SK-N-SH (cell line): Measurements from ENCODE around the gene ZC3H12C.

Experiments
- CTCF ChIP-seq: fragments of 200-600 bp; sonication (generic); IDR thresholded peaks from 2 replicates; pipeline ENCODE4 v1.6.1; 2017; ENCODE audit warnings: antibody characterized with exemption, mild to moderate bottlenecking, moderate library complexity
- EZH2phosphoT487 ChIP-seq: fragments of 200-600 bp; sonication (generic); IDR thresholded peaks from 2 replicates; pipeline ENCODE4 v1.6.1; 2017; ENCODE audit warnings: low read depth, mixed run types, mild to moderate bottlenecking, antibody characterized with exemption, moderate library complexity, borderline replicate concordance
- GABPA ChIP-seq: IDR thresholded peaks from 2 replicates; pipeline ENCODE4 v1.4.0; 2012; ENCODE audit warnings: low read depth, mild to moderate bottlenecking
- MAX ChIP-seq: IDR thresholded peaks from 2 replicates; pipeline ENCODE4 v1.4.0; 2012; ENCODE audit warnings: low read depth
- NRF1 ChIP-seq: IDR thresholded peaks from 2 replicates; pipeline ENCODE4 v1.6.1; 2012; ENCODE audit warnings: low read depth, mild to moderate bottlenecking, low read length
- POLR2AphosphoS5 ChIP-seq: IDR thresholded peaks from 2 replicates; pipeline ENCODE4 v1.6.1; 2012; ENCODE audit warnings: low read depth, low read length
- RAD21 ChIP-seq: IDR thresholded peaks from 2 replicates; pipeline ENCODE4 v1.6.1; 2012; ENCODE audit warnings: mild to moderate bottlenecking, low read length
- SMC3 ChIP-seq: IDR thresholded peaks from 2 replicates; pipeline ENCODE4 v1.6.1; 2012; ENCODE audit warnings: low read depth, low read length, improper control_type of control experiment
- TAF1 ChIP-seq: IDR thresholded peaks from 2 replicates; pipeline ENCODE4 v1.6.1; 2012; ENCODE audit warnings: low read depth, mild to moderate bottlenecking, low read length, moderate library complexity, borderline replicate concordance
- TCF12 ChIP-seq: IDR thresholded peaks from 2 replicates; pipeline ENCODE4 v1.4.0; 2012
- USF1 ChIP-seq: IDR thresholded peaks from 2 replicates; pipeline ENCODE4 v1.4.0; 2012; ENCODE audit warnings: low read depth, borderline replicate concordance
- YY1 ChIP-seq: IDR thresholded peaks from 2 replicates; pipeline ENCODE4 v1.4.0; 2012; ENCODE audit warnings: low read depth, mild to moderate bottlenecking

GRCh38 chr11:110168033-110168803 is 75.0 kb downstream of the ZC3H12C start:
- TF ChIP-seq POLR2AphosphoS5: no peak
- TF ChIP-seq EZH2phosphoT487: no peak
- no peak for TF ChIP-seq CTCF
- no peak for TF ChIP-seq YY1
- TF ChIP-seq USF1: no peak
- TF ChIP-seq TAF1: no peak
- TF ChIP-seq NRF1: no peak
- TF ChIP-seq MAX: no peak
- no peak for TF ChIP-seq RAD21
- no peak for TF ChIP-seq GABPA
- TF ChIP-seq TCF12: no peak
- no peak for TF ChIP-seq SMC3
